H1 (cell line): ENCODE results near the gene ALLC. TPM values are rescaled to one million over a fixed set of nuclear protein-coding genes. Genes with fewer than 3 reads are reported as not detected.

Source experiments
- BRCA1 ChIP-seq: IDR thresholded peaks from 2 replicates; pipeline ENCODE4 v1.6.1; 2012; ENCODE audit warnings: low read depth, low read length, improper control_type of control experiment
- CHD2 ChIP-seq: IDR thresholded peaks from 2 replicates; pipeline ENCODE4 v1.6.1; 2012; ENCODE audit warnings: low read length, improper control_type of control experiment
- CREB1 ChIP-seq: IDR thresholded peaks from 2 replicates; pipeline ENCODE4 v1.6.1; 2012; ENCODE audit warnings: inconsistent platforms
- CTBP2 ChIP-seq: IDR thresholded peaks from 2 replicates; pipeline ENCODE4 v1.7.0; 2011; ENCODE audit warnings: borderline replicate concordance, mild to moderate bottlenecking, moderate library complexity, mixed read lengths, low read length; ENCODE audit not compliant: insufficient read depth, insufficient read length
- EGR1 ChIP-seq: IDR thresholded peaks from 2 replicates; pipeline ENCODE4 v1.6.1; 2011; ENCODE audit warnings: low read depth, low read length, borderline replicate concordance
- HDAC2 ChIP-seq, 2 experiments: fragments of 300-600 bp in 1 of 2; sonication (generic) in 1 of 2; IDR thresholded peaks; 2 replicates each; pipeline ENCODE4 v1.6.1; 2011 to 2012; ENCODE audit warnings: low read depth in 2 of 2, low read length in 2 of 2, mild to moderate bottlenecking in 2 of 2, moderate library complexity in 2 of 2, borderline replicate concordance in 1 of 2, inconsistent platforms in 1 of 2
- KDM4A ChIP-seq: IDR thresholded peaks from one replicate; pipeline ENCODE4 v1.7.1; 2012; ENCODE audit warnings: low read depth, mild to moderate bottlenecking, moderate library complexity, low read length, inconsistent platforms; ENCODE audit not compliant: severe bottlenecking
- SP1 ChIP-seq: IDR thresholded peaks from 2 replicates; pipeline ENCODE4 v1.6.1; 2011; ENCODE audit warnings: low read depth, low read length
- SRF ChIP-seq: IDR thresholded peaks from 2 replicates; pipeline ENCODE4 v1.6.1; 2011; ENCODE audit warnings: mild to moderate bottlenecking, low read depth, low read length, moderate library complexity
- TEAD4 ChIP-seq: IDR thresholded peaks from 2 replicates; pipeline ENCODE4 v1.6.1; 2012; ENCODE audit warnings: low read depth, low read length, inconsistent platforms, mixed read lengths
- polyA plus RNA-seq, 7 experiments: library from polyadenylated mRNA; depleted of rRNA in 3 of 7; stranded (reverse) in 5 of 7; unstranded in 2 of 7; fragments of >200 nt in 5 of 7; fragments of 200-250 nt in 2 of 7; gene quantifications; 1 replicate in 5 of 7; 2 replicates in 1 of 7; 4 replicates in 1 of 7; pipeline versions ENCODE4 v1.2.1 to v1.2.3, GENCODE V29; 2011 to 2013; ENCODE audit warnings: missing spikeins in 2 of 7, mixed read lengths in 2 of 7
- total RNA-seq: library from RNA; stranded (reverse); fragmentation: NEBNext Ultra II Directional; extraction: Animal tissue kit (Norgen Biotek cat#: 25700); gene quantifications from 2 replicates; pipeline ENCODE4 v1.2.1, GENCODE V29; 2021
- TF ChIP-seq, protein P1 (sequence below): fragments of 300-600 bp; sonication (generic); IDR thresholded peaks from 2 replicates; pipeline ENCODE4 v1.7.1; 2012; ENCODE audit warnings: low read length, moderate library complexity, mild to moderate bottlenecking, inconsistent platforms; ENCODE audit not compliant: insufficient replicate concordance

The ALLC gene
- total and polyA plus RNA-seq, 2 of the 8 experiments (the other 6 are each of a cell fraction or from before 2014, with no cell fraction given) = not detected

DNA sequence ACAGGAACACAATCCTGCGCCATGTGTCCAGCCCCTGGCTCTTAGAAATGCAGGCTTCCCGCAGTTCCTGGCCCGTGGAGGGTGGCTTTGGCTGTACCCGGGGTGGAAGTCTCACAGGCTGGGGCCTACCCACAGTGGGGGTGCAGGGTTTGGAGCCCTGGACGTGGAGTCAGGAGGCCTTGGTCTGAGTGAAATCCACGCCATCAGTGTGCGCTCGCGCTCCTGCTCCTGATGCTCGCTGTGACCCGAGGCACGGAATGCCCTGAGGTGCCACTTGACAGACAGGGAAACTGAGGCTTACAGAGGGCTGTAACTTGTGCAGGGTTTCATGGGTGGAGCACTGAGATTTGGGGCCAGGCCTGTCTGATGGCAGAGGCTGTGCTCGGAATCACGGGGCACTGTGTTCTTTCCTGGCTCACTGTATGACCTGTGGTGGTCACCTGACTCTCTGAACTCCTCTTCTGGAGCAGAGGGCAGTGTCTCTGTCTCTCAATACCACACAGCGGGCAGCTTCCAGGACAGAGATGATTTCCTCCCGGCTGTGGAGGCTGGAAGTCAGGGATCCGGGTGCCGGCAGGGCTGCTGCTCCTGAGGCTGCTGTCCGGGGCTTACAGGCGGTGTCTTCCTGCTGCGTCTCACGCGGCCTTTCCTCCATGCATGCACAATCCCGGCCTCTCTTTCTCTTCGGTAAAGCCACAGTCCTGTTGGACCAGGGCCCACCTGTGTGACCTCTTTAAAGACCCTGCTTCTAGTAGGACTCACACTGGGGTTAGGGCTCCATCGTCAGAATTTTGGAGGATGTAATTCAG, 25.9 kb upstream of the ALLC start (continued):
- TF ChIP-seq, protein P1, sequence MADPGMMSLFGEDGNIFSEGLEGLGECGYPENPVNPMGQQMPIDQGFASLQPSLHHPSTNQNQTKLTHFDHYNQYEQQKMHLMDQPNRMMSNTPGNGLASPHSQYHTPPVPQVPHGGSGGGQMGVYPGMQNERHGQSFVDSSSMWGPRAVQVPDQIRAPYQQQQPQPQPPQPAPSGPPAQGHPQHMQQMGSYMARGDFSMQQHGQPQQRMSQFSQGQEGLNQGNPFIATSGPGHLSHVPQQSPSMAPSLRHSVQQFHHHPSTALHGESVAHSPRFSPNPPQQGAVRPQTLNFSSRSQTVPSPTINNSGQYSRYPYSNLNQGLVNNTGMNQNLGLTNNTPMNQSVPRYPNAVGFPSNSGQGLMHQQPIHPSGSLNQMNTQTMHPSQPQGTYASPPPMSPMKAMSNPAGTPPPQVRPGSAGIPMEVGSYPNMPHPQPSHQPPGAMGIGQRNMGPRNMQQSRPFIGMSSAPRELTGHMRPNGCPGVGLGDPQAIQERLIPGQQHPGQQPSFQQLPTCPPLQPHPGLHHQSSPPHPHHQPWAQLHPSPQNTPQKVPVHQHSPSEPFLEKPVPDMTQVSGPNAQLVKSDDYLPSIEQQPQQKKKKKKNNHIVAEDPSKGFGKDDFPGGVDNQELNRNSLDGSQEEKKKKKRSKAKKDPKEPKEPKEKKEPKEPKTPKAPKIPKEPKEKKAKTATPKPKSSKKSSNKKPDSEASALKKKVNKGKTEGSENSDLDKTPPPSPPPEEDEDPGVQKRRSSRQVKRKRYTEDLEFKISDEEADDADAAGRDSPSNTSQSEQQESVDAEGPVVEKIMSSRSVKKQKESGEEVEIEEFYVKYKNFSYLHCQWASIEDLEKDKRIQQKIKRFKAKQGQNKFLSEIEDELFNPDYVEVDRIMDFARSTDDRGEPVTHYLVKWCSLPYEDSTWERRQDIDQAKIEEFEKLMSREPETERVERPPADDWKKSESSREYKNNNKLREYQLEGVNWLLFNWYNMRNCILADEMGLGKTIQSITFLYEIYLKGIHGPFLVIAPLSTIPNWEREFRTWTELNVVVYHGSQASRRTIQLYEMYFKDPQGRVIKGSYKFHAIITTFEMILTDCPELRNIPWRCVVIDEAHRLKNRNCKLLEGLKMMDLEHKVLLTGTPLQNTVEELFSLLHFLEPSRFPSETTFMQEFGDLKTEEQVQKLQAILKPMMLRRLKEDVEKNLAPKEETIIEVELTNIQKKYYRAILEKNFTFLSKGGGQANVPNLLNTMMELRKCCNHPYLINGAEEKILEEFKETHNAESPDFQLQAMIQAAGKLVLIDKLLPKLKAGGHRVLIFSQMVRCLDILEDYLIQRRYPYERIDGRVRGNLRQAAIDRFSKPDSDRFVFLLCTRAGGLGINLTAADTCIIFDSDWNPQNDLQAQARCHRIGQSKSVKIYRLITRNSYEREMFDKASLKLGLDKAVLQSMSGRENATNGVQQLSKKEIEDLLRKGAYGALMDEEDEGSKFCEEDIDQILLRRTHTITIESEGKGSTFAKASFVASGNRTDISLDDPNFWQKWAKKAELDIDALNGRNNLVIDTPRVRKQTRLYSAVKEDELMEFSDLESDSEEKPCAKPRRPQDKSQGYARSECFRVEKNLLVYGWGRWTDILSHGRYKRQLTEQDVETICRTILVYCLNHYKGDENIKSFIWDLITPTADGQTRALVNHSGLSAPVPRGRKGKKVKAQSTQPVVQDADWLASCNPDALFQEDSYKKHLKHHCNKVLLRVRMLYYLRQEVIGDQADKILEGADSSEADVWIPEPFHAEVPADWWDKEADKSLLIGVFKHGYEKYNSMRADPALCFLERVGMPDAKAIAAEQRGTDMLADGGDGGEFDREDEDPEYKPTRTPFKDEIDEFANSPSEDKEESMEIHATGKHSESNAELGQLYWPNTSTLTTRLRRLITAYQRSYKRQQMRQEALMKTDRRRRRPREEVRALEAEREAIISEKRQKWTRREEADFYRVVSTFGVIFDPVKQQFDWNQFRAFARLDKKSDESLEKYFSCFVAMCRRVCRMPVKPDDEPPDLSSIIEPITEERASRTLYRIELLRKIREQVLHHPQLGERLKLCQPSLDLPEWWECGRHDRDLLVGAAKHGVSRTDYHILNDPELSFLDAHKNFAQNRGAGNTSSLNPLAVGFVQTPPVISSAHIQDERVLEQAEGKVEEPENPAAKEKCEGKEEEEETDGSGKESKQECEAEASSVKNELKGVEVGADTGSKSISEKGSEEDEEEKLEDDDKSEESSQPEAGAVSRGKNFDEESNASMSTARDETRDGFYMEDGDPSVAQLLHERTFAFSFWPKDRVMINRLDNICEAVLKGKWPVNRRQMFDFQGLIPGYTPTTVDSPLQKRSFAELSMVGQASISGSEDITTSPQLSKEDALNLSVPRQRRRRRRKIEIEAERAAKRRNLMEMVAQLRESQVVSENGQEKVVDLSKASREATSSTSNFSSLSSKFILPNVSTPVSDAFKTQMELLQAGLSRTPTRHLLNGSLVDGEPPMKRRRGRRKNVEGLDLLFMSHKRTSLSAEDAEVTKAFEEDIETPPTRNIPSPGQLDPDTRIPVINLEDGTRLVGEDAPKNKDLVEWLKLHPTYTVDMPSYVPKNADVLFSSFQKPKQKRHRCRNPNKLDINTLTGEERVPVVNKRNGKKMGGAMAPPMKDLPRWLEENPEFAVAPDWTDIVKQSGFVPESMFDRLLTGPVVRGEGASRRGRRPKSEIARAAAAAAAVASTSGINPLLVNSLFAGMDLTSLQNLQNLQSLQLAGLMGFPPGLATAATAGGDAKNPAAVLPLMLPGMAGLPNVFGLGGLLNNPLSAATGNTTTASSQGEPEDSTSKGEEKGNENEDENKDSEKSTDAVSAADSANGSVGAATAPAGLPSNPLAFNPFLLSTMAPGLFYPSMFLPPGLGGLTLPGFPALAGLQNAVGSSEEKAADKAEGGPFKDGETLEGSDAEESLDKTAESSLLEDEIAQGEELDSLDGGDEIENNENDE = no peak
- TF ChIP-seq HDAC2 (IDR thresholded peaks at IDR 0.05; ENCODE audit: borderline replicate concordance in 1 of 2, low read depth in 2 of 2, low read length in 2 of 2) = no peak
- TF ChIP-seq CREB1 = no peak
- TF ChIP-seq SP1 = no peak
- no peak for TF ChIP-seq EGR1
- TF ChIP-seq KDM4A = no peak
- no peak for TF ChIP-seq TEAD4
- TF ChIP-seq CHD2 = no peak
- TF ChIP-seq SRF = no peak
- TF ChIP-seq BRCA1 = no peak
- TF ChIP-seq CTBP2 = no peak
